ENCODE data around the gene NOL4L.
A peak's percentile ranks its signal among the peaks of the same experiment; 100 is the strongest.

Gene NOL4L

DNA sequence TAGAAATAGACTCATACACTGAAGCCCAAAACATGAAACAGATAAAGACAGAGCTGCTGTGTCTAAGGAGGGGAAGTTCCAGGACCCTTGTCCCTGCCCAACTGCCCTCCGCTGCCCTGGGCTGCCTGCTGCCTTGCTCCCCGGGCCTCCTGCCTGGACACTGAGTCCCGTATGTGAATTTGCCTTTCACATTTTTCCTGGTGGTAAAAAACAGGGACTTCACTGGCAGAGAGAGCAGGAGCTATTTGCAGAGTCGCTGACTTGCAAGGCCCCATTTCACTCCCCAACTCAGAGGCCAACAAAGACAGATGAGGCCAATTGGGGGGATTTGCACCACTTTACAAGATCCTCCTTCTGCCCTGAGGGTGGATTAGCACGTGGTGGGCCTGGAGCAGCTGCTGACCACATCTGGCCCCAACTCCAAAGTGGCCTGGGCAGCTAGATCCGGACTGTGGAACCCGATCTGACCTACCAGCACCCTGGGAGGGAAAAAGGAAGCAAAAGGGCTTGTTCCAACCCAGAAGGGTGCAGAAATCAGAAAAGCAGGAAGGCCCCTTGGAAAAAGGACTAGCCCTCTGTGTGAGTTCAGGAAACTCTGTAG lies 61.4 kb downstream of the NOL4L start:
- DNase-seq (ENCODE audit: low spot score) = no peak

DNA sequence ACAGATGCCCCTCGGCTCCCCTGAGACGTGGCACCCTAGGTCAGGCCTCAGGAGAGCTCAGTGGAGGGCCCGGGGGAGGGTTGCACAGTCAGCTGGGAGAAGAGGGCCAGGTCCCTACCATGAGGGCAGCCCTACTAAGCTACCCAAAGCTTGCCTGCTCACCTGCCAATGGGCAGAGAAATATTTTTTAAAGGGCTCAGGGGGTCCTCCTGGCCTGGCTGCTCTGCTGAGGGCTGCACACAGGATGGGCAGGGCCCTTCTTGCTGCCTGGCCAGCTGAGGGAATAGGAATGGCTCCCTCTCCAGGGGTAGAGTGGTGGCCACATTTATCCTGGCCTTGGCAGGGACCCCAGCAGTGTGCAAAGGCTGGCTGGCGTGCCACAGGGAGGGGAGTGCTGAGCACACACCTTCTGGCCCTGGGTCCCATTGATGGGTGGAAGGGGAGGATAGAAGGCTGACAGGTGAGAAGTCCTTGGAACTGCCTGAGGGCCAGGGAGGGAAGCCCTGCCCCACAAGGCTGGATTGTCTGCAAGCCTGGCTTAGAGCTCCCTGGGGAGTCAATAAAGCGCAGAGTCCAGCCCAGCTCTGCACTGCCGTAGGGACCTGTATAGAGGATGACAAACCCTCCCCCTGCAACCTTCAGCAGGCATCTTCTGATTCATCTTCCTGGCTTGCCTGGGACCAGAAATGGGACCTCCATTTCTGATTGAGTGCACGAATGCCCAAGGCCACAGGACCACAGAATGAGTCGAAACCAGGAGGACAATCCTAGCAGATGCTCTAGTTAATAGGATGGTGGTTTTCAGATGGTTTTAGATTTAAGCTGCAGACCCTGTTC lies 62.1 kb downstream of the NOL4L start:
- no peak for DNase-seq (ENCODE audit: low spot score)

DNA sequence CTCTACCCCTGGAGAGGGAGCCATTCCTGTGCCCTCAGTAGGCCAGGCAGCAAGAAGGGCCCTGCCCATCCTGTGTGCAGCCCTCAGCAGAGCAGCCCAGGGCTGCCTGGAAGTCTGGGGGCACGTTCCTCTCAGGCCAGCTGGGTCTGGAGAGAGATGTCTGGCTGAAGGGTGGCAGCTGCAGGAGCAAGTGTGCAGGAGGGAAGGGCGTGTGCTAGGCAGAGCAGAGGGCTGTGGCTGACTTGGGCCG lies 62.7 kb downstream of the NOL4L start:
- no peak for DNase-seq (ENCODE audit: low spot score)

DNA sequence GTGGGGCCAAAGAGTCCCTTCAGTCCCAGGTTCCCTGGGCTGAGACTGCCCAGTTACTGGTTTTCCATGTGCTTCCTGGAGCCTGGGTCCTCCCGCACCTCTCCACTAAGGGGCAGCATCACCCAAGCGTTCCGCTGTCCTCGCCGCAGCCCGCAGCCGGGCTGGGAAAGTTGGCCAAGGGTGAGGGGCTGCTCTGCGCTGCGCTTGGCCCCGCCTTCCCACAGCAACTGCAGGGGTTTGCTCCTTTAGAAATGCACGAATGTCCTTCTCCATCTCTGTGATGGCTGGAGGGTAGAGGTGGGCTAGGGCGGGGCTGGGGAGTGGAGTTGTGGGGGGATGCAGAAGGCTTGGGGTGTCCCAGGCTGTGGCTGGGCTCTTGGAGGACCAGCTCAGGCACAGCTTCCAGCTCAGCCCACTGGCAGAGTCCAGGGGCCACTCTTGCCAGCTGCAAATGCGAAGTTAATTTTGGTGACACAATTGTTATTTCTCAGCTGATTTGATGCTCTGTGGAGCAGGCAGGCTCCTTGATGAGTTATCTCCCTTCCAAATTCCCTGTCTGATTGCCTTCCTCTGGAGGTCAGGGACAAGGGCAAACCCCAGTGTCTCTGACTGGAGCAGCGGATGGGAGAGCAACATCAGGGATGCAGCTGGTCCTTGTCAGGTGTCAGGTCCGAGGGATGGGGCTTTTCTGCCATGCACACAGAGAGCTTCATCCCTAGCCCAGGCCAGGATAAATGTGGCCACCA lies 63.2 kb downstream of the NOL4L start:
- DNase-seq (ENCODE audit: low spot score) = peak; percentile 65

DNA sequence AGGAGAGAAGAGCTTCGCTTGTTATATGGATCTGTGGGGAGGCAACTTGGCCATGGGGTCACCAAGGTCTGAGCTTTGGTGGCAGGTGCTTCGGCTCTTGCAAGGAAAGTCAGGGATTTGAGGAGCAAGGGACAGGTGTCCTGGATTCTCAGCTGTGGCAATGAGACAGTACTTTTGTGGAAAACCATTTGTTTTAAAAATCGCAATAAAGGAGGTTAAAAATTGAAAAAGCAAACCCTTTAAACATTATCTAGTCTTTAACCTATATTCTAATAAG lies 64.3 kb downstream of the NOL4L start:
- DNase-seq (ENCODE audit: low spot score) = no peak

DNA sequence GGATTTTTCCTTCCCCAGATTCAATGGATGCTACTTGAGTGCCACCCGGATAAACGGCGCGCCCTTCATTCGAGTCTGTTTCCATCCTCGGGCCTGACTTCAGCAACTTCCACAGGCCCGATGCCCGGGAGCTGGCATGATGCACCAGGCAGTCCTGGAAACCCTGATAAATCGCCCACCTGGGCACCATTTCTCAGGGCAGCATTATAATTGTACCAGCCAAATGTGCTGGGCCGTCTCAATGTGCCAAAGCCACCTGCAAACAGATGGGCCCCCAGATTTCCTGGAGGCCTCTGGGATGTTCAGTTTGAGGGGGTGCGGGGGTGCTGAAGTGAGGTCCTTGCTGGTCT lies 65.8 kb downstream of the NOL4L start:
- no peak for DNase-seq (ENCODE audit: low spot score)

DNA sequence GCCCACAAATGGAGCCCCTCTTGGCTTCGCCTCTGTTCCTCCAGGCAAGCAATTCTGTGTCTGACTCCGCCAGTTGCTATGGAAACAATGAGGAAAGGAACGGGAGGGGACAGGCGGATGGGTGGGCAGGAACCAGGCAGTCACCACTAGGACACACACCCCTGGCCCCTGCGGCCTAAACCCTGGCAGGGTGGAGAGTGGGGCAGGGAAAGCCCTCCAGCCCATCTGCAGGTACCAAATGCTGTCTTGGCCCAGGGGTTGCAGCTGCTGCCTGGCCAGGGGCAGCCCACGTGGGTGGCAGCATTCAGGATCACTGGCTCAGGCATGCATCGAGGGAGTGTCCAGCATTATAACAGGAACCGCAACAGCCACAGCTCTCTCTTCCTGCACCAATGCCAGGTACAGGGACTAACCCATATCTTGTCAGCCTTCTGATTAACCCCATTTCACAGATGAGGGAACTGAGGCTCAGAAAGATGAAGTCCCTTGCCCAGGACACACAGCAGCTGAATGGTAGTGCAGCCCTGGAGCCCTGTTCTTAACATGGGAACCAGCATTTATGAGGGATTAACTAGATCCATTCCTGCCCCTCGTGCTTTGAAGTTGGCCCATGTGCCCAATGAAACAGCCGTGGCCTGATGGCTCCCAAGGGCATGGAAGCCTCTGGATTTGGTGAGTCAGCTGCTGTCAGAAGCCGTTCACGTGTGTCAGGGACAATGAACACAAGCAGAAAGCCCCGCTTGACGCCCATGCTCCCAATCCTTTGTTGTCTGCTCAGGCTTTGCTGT lies 66.3 kb downstream of the NOL4L start:
- no peak for DNase-seq (ENCODE audit: low spot score)

DNA sequence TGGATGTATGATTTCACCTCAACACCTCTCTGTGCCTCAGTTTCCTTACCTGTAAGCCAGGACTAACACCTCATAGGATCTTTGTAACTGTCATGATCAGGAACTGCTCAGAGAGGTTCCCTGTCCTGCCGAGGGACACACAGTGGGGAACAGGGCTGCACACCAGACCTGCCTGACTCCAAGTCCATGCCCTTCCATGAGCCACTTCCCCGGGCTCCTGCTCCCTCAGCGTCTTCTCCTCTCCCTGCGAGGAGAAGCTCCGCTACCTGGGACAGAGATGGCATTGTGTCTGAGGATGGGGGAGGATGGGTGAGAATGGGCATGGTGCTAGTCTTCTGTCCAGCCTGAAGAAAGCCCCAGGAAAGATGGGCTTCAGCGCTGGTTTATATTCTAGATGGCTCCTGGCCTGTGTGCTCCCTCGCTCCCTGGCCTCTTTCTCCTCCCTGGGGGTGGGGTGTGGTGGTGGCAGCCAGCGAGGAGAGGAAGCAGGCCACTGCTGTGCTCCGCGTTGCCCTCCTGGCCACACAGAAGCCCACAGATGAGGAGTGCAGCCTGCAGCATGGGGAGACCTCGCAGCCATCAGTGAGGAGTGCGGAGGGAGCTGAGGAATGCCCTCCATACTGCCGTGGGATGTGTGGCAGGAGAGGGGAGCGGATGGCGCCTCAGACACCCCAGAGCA lies 67.1 kb downstream of the NOL4L start:
- DNase-seq (ENCODE audit: low spot score) = no peak

DNA sequence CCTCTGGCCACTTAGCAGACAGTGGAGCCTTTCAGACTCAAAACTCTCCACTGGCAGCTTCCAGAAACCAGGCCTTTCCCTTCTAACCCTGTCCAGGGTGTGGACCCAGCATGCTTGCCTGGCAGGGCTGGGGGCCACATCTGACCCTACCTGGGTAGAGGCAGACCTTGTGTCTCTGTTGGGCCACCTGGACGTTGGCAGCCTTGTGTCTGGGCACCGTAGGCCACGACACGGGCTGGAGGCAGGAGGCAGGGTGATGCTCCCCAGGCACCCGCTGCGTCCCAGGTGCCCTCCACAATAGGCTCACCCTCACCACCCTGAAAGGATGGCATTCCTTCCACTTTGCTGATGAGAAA lies 67.6 kb downstream of the NOL4L start:
- no peak for DNase-seq (ENCODE audit: low spot score)

DNA sequence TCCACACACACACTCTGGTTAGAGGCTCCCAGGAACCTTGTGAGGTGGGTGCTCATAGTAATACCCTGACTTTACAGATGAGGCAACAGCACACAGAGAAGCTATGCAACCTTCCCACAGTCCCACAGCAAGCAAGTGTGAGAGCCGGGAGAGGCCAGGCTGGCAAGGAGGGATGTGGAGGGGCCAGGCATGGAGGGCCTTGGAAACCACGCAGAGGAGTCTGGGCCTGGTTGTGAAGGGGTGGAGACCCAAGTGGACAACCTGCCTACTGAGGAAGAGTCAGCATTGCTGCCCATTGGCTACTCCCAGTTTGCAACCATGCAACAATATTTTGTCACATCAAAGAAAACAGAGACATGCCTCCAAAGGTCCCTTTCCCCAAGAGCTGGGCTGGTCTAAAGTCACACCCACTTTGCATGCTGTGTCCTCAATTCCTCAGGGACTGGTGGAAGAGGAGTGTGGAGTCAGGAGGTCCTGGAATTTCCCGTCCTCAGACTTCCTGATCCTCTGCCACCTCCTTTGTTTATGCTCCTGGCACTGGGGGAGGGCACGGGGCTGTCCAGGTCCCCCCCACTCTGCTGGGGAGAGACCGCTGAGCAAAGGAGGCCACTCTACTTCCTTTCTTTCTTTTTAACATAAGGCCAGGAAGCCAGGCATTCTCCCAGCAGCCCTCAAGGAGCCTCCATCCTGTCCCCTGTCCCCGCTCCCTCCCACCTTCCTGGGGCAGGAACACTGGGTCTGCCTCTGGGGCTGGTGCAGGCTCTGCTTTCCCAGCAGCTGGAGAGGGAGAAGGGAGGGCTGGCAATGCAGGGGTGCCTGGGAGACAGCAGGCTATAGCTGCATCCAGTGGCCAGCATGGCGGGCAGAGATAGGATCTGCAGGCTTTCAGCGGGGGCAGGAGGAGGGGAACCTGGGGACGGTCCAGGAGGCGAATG lies 68.3 kb downstream of the NOL4L start:
- DNase-seq (ENCODE audit: low spot score) = peak; percentile 81

DNA sequence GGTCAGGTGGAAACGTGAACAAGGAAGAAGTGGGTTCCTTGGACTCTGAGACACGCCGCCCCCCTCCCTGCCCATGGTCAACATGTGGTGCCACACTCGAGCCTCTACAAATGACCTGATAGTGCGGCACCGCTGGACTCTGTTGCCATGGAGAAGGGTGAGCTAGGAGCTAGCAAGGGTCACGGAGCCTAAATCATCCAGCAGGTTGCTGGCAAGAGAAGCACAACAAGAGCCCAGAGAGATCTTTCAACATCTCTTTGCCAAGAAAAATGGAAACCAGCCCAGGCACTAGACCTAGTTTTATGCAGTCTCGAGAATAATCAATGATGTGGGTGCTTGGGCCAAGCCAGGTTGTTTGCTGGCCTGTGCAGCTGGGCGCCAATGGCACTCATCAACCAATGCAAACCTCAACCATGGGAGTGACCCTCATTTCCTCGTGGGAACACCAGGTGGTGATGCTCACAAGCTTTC lies 69.5 kb downstream of the NOL4L start:
- no peak for DNase-seq (ENCODE audit: low spot score)

DNA sequence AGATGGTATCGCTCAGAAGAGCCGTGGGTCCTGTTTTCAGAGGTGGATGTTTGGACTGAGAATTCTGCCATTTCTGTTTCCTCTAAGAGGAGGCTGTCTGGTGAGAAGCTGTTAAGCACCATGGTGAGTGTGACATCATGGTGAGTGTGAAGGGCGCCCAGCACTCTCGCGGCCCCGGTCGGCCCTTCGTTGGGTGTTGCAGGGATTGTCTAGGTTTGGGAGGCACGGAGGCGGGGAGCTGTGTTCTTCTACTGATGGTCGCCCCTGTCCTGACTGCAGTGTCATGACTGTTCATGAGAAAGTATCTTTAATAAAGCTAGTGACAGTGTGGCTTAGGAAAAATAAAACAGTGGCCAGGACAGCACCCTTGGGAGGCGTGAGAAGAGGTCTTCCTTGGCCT lies 70.4 kb downstream of the NOL4L start:
- no peak for DNase-seq (ENCODE audit: low spot score)

DNA sequence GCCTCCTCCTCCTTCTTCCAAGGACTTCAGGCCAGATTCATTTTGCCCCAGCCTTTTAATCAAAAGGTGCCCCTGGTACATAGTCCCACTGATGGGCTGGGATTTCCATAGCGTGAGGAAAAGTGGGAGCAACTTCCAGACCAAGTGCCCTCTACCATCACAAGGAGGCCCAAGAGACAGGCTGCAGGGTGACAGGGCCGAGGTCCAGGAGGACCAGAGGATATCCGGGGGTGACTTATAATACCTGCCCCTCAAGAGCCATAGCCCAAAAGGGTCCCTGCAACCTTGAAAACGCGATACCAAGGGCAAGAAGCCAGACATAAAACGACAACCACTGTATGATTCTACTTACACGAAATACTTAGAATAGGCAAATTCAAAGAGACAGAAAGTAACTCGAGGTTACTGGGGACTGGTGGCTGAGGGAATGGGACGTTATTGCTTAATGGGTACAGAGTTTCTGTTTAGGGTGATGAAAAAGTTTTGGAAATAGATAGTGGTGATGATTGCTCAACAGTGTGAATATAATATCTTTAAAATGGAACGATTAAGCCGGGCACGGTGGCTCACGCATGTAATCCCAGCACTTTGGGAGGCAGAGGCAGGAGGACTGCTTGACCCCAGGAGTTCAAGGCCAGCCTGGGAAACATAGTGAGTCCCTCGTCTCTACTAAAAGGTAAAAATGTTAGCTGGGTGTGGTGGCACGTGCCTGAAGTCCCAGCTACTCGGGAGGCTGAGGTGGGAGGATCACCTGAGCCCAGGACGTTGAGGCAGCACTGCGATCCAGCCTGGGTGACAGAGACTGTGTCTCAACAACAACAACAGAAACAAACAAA lies 71.9 kb downstream of the NOL4L start:
- DNase-seq (ENCODE audit: low spot score) = no peak

DNA sequence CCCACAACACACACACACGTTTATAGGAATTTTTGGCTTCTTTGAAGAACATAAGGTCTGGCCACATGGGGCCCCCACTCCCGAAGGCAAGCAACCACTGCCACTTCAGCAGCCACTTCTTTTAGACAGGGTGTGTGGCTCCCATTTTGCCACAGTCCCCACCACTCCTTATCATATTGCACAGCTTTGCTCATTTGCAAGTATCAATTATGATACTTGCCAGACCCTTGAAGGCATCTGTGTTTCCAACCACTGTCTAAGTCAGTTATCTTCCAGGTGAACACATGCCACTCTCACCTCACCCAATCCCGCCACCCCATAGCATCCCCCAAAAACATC lies 73.1 kb downstream of the NOL4L start:
- no peak for DNase-seq (ENCODE audit: low spot score)

DNA sequence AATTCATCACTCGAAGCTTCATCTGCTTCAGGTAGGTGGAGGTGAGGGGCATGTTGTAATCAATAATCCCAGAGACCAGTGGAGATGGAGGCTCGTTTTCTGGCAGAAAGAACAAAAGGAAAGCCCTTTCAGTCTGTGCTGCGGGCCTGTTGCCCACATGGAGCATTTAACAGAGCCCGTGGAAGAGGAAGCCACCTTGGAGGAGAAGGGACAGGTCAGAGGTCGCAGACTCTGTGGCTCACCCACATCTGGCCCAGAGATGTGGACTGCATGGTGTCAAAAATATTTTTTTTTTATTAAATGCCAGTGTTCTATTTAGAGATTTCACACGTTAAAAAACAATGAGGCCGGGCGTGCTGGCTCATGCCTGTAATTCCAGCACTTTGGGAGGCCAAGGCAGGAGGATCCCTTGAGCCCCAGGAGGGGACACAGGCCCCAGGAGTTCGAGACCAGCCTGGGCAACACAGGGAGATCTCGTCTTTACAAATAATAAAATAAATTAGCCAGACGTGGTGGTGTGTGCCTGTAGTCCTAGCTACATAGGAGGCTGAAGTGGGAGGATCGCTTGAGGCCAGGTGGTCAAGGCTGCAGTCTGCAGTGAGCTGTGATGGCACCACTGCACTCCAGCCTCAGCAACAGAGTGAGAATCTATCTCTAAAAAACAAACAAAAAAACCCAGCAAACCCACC lies 73.6 kb downstream of the NOL4L start:
- no peak for DNase-seq (ENCODE audit: low spot score)

DNA sequence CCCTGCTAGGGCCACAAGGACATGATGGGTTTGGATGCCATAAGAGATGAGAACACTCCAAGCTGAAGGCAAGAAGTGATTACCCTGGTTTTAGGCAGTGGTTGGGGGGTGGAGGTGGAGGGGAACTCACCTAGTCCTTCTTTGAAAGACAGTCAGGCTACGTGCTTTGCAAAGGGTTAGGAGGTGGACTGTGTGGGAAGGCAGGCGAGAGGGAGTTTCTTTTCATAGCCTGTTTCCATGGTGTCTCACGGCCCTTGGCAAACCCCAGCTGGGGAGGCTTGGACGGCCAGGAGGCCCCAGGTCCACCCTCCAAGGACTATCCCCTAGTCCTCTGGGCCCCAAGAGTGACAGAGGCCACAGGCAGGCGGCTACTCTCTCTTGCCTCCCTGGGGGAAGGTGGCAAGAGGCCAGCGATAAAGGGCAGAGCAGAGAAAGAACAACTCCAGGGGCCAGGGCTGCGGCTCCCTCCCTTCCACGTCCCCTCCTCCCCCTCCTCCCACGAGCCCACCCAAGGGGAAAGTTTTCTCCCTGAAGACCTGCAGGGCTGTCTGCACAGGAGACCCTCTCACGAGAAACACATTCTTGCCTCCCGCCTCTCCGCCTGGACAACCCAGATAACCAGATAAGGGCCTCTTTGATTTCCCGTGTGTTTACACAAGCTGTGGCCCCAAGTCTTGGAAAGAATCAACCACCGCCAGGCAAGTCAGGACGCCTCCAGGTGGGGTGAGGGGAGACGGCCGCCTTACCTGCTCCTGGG lies 74.4 kb downstream of the NOL4L start:
- no peak for DNase-seq (ENCODE audit: low spot score)

DNA sequence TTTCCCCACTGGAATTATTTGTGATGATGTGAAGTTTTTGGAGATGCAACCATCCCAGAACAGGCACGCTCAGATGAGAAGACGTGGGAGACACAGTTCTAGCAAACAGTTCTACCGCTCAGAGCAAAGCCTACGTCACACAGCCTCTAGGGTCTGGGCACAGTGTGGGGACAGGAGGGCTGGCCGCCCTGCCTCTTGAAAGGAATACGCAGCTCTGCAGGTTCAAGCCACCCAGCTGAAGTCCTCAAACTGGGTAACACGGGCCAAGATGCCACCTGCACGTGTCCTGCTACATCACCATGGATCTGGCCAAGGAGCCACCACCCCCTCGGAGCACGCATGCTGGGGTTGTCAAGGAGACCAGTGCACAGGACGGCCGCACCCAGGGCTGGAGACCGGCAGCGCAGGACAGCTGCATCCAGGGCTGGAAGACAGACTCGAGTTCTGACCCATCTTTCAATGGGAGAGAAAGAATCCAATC lies 75.0 kb downstream of the NOL4L start:
- no peak for DNase-seq (ENCODE audit: low spot score)

DNA sequence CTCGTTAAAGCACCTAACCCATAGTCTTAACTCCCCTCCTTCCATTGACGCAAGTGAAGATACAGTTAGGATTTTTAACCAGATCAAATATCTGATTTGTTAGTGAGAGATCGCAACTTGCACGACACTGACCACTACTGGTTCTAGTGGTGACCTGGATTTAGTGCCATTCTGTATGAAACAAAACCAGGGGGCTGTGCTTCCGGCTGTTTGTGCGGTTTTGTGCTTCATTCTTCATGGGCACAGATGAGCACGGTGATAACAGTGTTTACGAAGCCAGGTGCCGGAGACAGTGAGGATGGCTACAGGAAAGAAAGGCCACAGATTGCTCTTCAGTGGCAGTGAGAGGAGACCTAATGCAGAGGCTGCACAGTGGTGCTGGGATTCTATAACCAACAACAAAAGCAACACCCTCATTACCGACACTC lies 75.5 kb downstream of the NOL4L start:
- DNase-seq (ENCODE audit: low spot score) = no peak

DNA sequence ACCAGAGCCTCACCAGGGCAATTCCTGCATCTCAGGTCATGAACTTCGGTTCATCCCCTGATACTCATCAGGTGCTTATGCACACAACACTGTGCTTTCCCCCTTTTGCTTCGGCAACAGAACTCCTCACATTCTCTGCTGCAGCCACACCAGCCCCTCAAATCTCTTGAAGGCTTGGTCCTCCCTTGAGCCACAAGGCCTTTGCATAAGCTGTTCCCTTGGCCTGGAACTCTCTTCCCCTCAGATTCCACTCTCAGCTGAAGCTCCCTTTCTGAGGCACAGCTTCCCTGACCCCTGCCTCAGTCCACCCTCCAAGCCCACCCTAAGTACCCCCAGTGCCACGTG lies 76.4 kb downstream of the NOL4L start:
- no peak for DNase-seq (ENCODE audit: low spot score)

Measured in globus pallidus (tissue), 1 donor.